HG03103 (cell line): ENCODE results near the gene LMX1B.

Experiments
- ATAC-seq: cut with Tn5 transposase; IDR thresholded peaks from one replicate; pipeline ENCODE4 v1.9.1; 2021; ENCODE audit warnings: low read depth; ENCODE audit not compliant: unreplicated experiment

Gene LMX1B

GRCh38 chr9:126692759-126693427 is 79.2 kb downstream of the LMX1B start:
- ATAC-seq, result no peak

GRCh38 chr9:126693428-126693944 is 79.8 kb downstream of the LMX1B start:
- no peak for ATAC-seq

- no peak for ATAC-seq
These were observed 80.7 kb downstream of the LMX1B start for GRCh38 chr9:126694206-126695081.

- ATAC-seq, result no peak
These were observed 81.5 kb downstream of the LMX1B start for GRCh38 chr9:126695186-126695585.

GRCh38 chr9:126695701-126696400 is 82.1 kb downstream of the LMX1B start:
- ATAC-seq, result no peak

- ATAC-seq, result no peak
These were observed 82.8 kb downstream of the LMX1B start for GRCh38 chr9:126696401-126697145.

GRCh38 chr9:126697330-126697729 is 83.6 kb downstream of the LMX1B start:
- no peak for ATAC-seq

- ATAC-seq, result no peak
These were observed 84.5 kb downstream of the LMX1B start for GRCh38 chr9:126698251-126698650.

GRCh38 chr9:126698756-126699155 is 85.0 kb downstream of the LMX1B start:
- no peak for ATAC-seq

GRCh38 chr9:126699401-126699881 is 85.7 kb downstream of the LMX1B start:
- ATAC-seq, result no peak

GRCh38 chr9:126700296-126700695 is 86.6 kb downstream of the LMX1B start:
- ATAC-seq, result no peak

GRCh38 chr9:126700903-126701812 is 87.4 kb downstream of the LMX1B start:
- ATAC-seq, result no peak

- no peak for ATAC-seq
These were observed 88.0 kb downstream of the LMX1B start for GRCh38 chr9:126701813-126702140.

- ATAC-seq, result no peak
These were observed 88.6 kb downstream of the LMX1B start for GRCh38 chr9:126702151-126703001.

- ATAC-seq, result no peak
These were observed 89.5 kb downstream of the LMX1B start for GRCh38 chr9:126703002-126703865.

GRCh38 chr9:126703866-126704156 is 90.1 kb downstream of the LMX1B start:
- no peak for ATAC-seq

- no peak for ATAC-seq
These were observed 90.6 kb downstream of the LMX1B start for GRCh38 chr9:126704157-126704891.
